ENCODE measurements around the gene CLCA4. TPM values are rescaled to one million over a fixed set of nuclear protein-coding genes. Genes with fewer than 3 reads are reported as not detected.

Gene CLCA4
- total and polyA plus RNA-seq, 2 of the 4 experiments (the other 2 are of a cell fraction): not detected

DNA sequence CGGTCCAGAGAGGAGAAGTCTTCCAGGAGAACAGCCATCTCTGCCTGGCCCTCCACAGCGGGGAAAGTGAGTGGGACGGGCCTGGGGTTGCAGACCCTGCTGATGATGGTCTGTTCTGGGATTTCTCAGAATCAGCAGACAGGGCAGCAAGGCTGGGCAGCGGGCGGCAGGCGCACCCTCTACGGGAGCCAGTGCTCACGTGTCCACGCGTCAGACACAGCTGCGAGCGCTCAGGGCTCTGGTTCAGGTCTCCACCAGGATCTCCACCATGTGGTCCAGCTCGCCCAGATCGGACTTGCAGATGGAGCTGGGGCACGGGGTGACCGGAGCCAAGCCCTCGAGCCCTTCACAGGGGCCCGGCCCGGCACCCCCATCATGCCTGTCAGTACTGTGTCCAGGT, 5.5 kb downstream of the CLCA4 start:
- Histone ChIP-seq H4K8ac (ENCODE audit: low read depth in 2 of 2, low read length in 2 of 2) (no peak overlapping the region), H2BK20ac (ENCODE audit: low read depth, low read length) (no peak overlapping the region), H3K9me1 (ENCODE audit: insufficient read depth, low read length) (no peaks in the 10 kb centered on the region), H4K20me1 (ENCODE audit: insufficient read depth, low read length) (no peaks in the 10 kb centered on the region), H3K23ac (ENCODE audit: low read depth, low read length) (no peak overlapping the region), H3K79me1 (ENCODE audit: low read depth in 1 of 2, low read length in 2 of 2) (no peaks in the 10 kb centered on the region), H3K18ac (ENCODE audit: low read depth, low read length) (no peak overlapping the region), H4K91ac (ENCODE audit: insufficient read depth, low read depth, low read length) (no peak overlapping the region), H3K27me3 (ENCODE audit: control insufficient read depth, insufficient read depth, low read length) (no peaks in the 10 kb centered on the region), H3K9ac (ENCODE audit: low read depth, low read length) (no peak overlapping the region), H2AFZ (replicated peaks; ENCODE audit: low read length, poor library complexity) (no peak overlapping the region), H2BK15ac (ENCODE audit: low read depth, low read length) (no peak overlapping the region), H3K4me2 (ENCODE audit: low read depth, low read length) (no peak overlapping the region), H3K14ac (replicated peaks; ENCODE audit: low read depth, low read length) (no peak overlapping the region), H2AK9ac (replicated peaks; ENCODE audit: low read depth, low read length, poor library complexity) (no peak overlapping the region), H3K27ac (ENCODE audit: insufficient read depth, low read length) (no peak overlapping the region), H3K56ac (ENCODE audit: extremely low read depth, insufficient read depth, low read length) (no peak overlapping the region), H2BK5ac (ENCODE audit: low read depth, low read length, poor library complexity, severe bottlenecking) (no peak overlapping the region), H3K4me3 (ENCODE audit: insufficient read depth, low read depth, low read length) (no peak overlapping the region), H3K4ac (ENCODE audit: low read depth, low read length) (no peak overlapping the region), H2BK120ac (ENCODE audit: low read depth, low read length) (no peak overlapping the region), H2AK5ac (ENCODE audit: low read depth, low read length) (no peak overlapping the region), H3K9me3 (ENCODE audit: control insufficient read depth, insufficient read depth, low read length) (0 out of 2 replicates have a peak, but pooled peaks cover 2% of the 10 kb centered on the region), H3K36me3 (ENCODE audit: control insufficient read depth, insufficient read depth, low read length) (no peaks in the 10 kb centered on the region), H4K5ac (ENCODE audit: low read depth, low read length) (no peak overlapping the region), H3K4me1 (ENCODE audit: control insufficient read depth, insufficient read depth, low read length) (no peaks in the 10 kb centered on the region)
- TF ChIP-seq RCOR1 (IDR thresholded peaks at IDR 0.05; ENCODE audit: insufficient replicate concordance, low read length) (no peak), RAD21 (IDR thresholded peaks at IDR 0.05; ENCODE audit: low read length) (no peak), SMC3 (IDR thresholded peaks at IDR 0.05; ENCODE audit: low read depth, low read length) (no peak), POLR2A (IDR thresholded peaks at IDR 0.05; ENCODE audit: low read depth, low read length) (no peak), RFX5 (IDR thresholded peaks at IDR 0.05; ENCODE audit: low read depth, low read length) (no peak), CHD1 (IDR thresholded peaks at IDR 0.05; ENCODE audit: low read depth, low read length) (no peak), BHLHE40 (IDR thresholded peaks at IDR 0.05; ENCODE audit: low read depth, low read length) (no peak), NFE2L2 (IDR thresholded peaks at IDR 0.05; ENCODE audit: low read depth, low read length) (no peak), FOS (IDR thresholded peaks at IDR 0.05; ENCODE audit: low read depth, low read length) (no peak), MAZ (IDR thresholded peaks at IDR 0.05; ENCODE audit: borderline replicate concordance, low read depth, low read length) (no peak), MAFK (IDR thresholded peaks at IDR 0.05; ENCODE audit: low read depth, low read length) (no peak), MXI1 (IDR thresholded peaks at IDR 0.05; ENCODE audit: borderline replicate concordance, low read depth, low read length) (no peak)
- TF ChIP-seq, protein P1, sequence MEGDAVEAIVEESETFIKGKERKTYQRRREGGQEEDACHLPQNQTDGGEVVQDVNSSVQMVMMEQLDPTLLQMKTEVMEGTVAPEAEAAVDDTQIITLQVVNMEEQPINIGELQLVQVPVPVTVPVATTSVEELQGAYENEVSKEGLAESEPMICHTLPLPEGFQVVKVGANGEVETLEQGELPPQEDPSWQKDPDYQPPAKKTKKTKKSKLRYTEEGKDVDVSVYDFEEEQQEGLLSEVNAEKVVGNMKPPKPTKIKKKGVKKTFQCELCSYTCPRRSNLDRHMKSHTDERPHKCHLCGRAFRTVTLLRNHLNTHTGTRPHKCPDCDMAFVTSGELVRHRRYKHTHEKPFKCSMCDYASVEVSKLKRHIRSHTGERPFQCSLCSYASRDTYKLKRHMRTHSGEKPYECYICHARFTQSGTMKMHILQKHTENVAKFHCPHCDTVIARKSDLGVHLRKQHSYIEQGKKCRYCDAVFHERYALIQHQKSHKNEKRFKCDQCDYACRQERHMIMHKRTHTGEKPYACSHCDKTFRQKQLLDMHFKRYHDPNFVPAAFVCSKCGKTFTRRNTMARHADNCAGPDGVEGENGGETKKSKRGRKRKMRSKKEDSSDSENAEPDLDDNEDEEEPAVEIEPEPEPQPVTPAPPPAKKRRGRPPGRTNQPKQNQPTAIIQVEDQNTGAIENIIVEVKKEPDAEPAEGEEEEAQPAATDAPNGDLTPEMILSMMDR (conservative IDR thresholded peaks at IDR 0.05; ENCODE audit: low read depth, low read length): no peak
- TF ChIP-seq, protein P2, sequence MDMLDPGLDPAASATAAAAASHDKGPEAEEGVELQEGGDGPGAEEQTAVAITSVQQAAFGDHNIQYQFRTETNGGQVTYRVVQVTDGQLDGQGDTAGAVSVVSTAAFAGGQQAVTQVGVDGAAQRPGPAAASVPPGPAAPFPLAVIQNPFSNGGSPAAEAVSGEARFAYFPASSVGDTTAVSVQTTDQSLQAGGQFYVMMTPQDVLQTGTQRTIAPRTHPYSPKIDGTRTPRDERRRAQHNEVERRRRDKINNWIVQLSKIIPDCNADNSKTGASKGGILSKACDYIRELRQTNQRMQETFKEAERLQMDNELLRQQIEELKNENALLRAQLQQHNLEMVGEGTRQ (IDR thresholded peaks at IDR 0.05; ENCODE audit: low read depth, low read length): no peak
- TF ChIP-seq, protein P3, sequence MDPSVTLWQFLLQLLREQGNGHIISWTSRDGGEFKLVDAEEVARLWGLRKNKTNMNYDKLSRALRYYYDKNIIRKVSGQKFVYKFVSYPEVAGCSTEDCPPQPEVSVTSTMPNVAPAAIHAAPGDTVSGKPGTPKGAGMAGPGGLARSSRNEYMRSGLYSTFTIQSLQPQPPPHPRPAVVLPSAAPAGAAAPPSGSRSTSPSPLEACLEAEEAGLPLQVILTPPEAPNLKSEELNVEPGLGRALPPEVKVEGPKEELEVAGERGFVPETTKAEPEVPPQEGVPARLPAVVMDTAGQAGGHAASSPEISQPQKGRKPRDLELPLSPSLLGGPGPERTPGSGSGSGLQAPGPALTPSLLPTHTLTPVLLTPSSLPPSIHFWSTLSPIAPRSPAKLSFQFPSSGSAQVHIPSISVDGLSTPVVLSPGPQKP (IDR thresholded peaks at IDR 0.05; ENCODE audit: borderline replicate concordance, low read depth, low read length): no peak
- ChIA-PET CTCF (interaction anchor here (1.1 kb wide), 1 partner anchor 10 kb away, joined by 3 read pairs; no protein-coding TSS in a partner anchor), POLR2A (ENCODE audit: unreplicated experiment) (no interaction called here)
- intact Hi-C loops (cut with micrococcal nuclease) (no loop called here), in situ Hi-C loops (cut with MboI; ENCODE audit: low sequenced_read_pairs) (no loop called here), dilution Hi-C loops (cut with HindIII; ENCODE audit: low sequenced_read_pairs, unreplicated experiment) (no loop called here)
- WGBS, 2 experiments (ENCODE audit: extremely low coverage in 2 of 2, insufficient read length in 1 of 2): 92% methylated on average over 5 of the region's 19 CpGs; no CpG with 5 or more reads in 1 of the 2 experiments
- no peak for DNase-seq
- BruUV-seq (replicated peaks): no TSS peak
- no peak for ATAC-seq (ENCODE audit: low read depth)
